HG03175 (cell line): ENCODE data around the gene COA8.
A peak's percentile ranks its signal among the peaks of the same experiment; 100 is the strongest.

Source experiments
- ATAC-seq: cut with Tn5 transposase; IDR thresholded peaks from one replicate; pipeline ENCODE4 v1.9.1; 2021; ENCODE audit warnings: mild to moderate bottlenecking, moderate library complexity; ENCODE audit not compliant: unreplicated experiment

The COA8 gene

GRCh38 chr14:103562429-103563225 lies at the start of gene COA8, which contains the start of gene BAG5:
Gene COA8 (plus strand): TSS chr14:103562960. CDS start chr14:103563002, 42 bp downstream.
Gene BAG5 (minus strand): TSS chr14:103562657. CDS start chr14:103561164, 1,493 bp downstream.
- peak; percentile 76 for ATAC-seq

GRCh38 chr14:103514596-103515421 lies 48.0 kb upstream of the COA8 start:
- no peak for ATAC-seq

GRCh38 chr14:103516426-103517173 lies 46.2 kb upstream of the COA8 start:
- ATAC-seq, result no peak

- ATAC-seq, result no peak
Observed at GRCh38 chr14:103517174-103517566, 45.6 kb upstream of the COA8 start.

- no peak for ATAC-seq
Observed at GRCh38 chr14:103517721-103518421, 44.9 kb upstream of the COA8 start.

- no peak for ATAC-seq
Observed at GRCh38 chr14:103518422-103519042, 44.2 kb upstream of the COA8 start.

GRCh38 chr14:103519043-103519836 lies 43.5 kb upstream of the COA8 start:
- no peak for ATAC-seq

GRCh38 chr14:103519837-103520212 lies 42.9 kb upstream of the COA8 start:
- ATAC-seq, result no peak

GRCh38 chr14:103520269-103520656 lies 42.5 kb upstream of the COA8 start:
- ATAC-seq, result no peak

GRCh38 chr14:103520657-103521437 lies 41.9 kb upstream of the COA8 start:
- ATAC-seq, result peak; percentile 35

GRCh38 chr14:103521438-103521950 lies 41.3 kb upstream of the COA8 start:
- peak; percentile 13 for ATAC-seq

- ATAC-seq, result peak; percentile 9
Observed at GRCh38 chr14:103521951-103522563, 40.7 kb upstream of the COA8 start.

GRCh38 chr14:103522649-103523574 lies 39.8 kb upstream of the COA8 start, which contains the start of gene CKB:
Gene CKB (minus strand): TSS chr14:103522830. CDS start chr14:103522493, 337 bp downstream.
- no peak for ATAC-seq

- ATAC-seq, result no peak
Observed at GRCh38 chr14:103523575-103523954, 39.2 kb upstream of the COA8 start.

GRCh38 chr14:103524002-103524935 lies 38.5 kb upstream of the COA8 start:
- no peak for ATAC-seq
